D721Med (cell line): ENCODE measurements around the gene GLRB.
"Not testable (repeated sequence)": the region's sequence is repeated elsewhere in the genome, so short reads cannot be mapped to it uniquely, and the experiment has no call there.

Experiments used
- DNase-seq: peaks from one replicate; pipeline ENCODE4 v3.0.0; 2011; ENCODE audit warnings: low spot score; ENCODE audit not compliant: insufficient read length
- FAIRE-seq: peaks from 2 replicates; lab custom pipeline; 2011; peaks lifted over from hg19 to GRCh38; lab: Jason Lieb, UNC
- CTCF ChIP-seq: IDR thresholded peaks from 2 replicates; pipeline ENCODE4 v1.5.1; 2012; ENCODE audit warnings: mild to moderate bottlenecking, control low read depth; ENCODE audit not compliant: insufficient read depth; ENCODE audit errors: missing control alignments

The GLRB gene

DNA sequence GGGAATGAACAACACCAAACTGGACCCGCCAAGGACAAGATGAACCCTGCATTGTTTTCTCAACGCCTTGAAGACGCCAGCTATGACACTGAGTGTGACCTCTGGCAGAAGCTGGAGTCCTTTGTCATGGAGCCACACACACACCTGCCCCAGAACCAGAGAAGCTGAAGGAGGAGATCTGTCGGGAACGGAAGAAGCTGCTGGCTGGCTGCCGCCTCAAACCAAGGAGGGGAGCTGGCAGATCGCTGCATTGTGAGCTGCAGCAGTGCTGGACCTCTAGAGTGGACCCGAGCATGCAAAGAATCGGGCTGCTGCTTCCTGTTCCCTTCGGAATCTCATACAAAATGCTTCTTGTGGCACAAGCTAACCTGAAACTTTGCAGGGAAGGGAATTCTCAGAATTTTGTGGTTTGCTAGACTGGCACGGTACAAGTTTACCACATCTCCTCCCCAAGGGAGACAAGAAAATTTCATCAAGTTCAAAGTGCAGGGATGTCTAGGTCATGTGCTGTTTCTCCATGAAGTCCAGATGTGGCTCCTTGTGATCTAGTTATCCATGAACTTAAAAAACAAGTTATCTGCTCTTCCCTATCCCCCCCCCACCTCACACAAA lies 23.4 kb upstream of the GLRB start:
- DNase-seq (no peak), FAIRE-seq (no peak)
- no peak for TF ChIP-seq CTCF

GRCh38 chr4:157057218-157057617 lies 18.7 kb upstream of the GLRB start:
- DNase-seq (no peak), FAIRE-seq (no peak)
- TF ChIP-seq CTCF: no peak

DNA sequence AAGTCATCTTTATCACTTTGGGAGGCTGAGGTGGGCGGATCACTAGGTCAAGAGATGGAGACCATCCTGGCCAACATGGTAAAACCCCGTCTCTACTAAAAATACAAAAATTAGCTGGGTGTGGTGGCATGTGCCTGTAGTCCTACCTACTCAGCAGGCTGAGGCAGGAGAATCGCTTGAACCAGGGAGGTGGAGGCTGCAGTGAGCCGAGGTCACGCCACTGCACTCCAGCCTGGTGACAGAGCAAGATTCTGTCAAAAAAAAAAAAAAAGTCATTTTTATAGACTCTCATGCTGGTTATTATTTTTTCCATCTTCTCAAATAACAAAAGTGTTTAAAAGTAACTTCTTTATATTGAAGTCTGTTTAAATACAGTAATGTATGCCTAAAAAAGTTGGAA lies 17.1 kb upstream of the GLRB start:
- FAIRE-seq, DNase-seq: not testable (repeated sequence)

GRCh38 chr4:157072002-157072401 lies 3.9 kb upstream of the GLRB start:
- FAIRE-seq: no peak
- no peak for TF ChIP-seq CTCF

GRCh38 chr4:157075401-157075800 lies 549 bp upstream of the GLRB start:
- no peak for TF ChIP-seq CTCF
- FAIRE-seq: no peak
- no peak for DNase-seq

More at GRCh38 chr4:157072002-157072401, 3.9 kb upstream of the GLRB start:
- DNase-seq: no peak

- FAIRE-seq: no peak
- DNase-seq: no peak
- no peak for TF ChIP-seq CTCF
Measured at GRCh38 chr4:157076578-157076947, 613 bp downstream of the GLRB start.

DNA sequence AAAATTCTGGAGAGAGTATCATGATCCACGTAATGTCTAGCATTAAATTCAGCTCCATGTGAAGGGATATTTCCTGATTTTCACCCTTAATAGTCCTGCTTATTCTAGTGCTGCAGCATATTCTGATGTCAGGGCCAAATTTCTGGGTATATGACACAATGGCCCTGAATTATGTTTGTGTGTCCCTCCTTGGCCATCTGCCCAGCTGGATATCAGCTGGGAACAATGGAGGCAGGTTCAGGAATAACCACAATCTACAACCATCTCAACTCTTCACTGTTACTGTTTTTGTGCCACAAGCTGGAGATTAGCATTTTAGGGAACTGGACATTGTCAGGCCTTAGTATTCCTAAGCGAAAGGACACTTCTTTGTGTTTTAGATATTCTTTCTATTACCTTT lies 3.5 kb downstream of the GLRB start:
- DNase-seq: no peak
- TF ChIP-seq CTCF: no peak

DNA sequence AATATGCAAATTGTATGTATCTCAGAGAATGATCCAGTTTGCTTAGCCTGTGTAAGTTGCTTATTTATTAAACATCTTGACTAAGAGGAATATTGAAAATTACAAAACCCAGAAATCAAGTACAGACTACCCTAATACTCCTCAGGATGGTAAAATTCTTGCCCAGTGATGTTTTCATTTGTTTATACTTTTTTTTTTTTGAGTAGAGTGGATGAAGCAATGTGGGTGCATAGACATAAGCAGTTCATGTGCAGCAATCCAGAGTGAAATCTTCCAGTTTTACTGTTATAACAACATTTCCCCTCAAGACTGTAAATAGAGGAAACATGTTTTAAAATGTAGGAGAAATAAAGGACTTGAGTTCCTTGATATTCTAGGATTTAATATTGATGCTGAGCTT lies 4.7 kb downstream of the GLRB start:
- no peak for DNase-seq
- no peak for FAIRE-seq
- no peak for TF ChIP-seq CTCF

More for the DNA sequence above, 3.5 kb downstream of the GLRB start:
- no peak for FAIRE-seq
